Measurements from ENCODE around the gene HAGH.
A peak's percentile ranks its signal among the peaks of the same experiment; 100 is the strongest.

Gene HAGH

GRCh38 chr16:1832838-1833454 lies 6.3 kb upstream of the HAGH start:
- Histone ChIP-seq H3K27ac (no peak overlapping the region), H4K20me1 (peaks cover 18% of the 10 kb centered on the region), H3K36me3 (peaks cover 14% of the 10 kb centered on the region; the same call in 1 of the 2 replicates), H3K4me2 (no peak overlapping the region), H3K9me3 (no peaks in the 10 kb centered on the region), H3K27me3 (no peaks in the 10 kb centered on the region), H3K4me3 (no peak overlapping the region), H3K4me1 (peaks cover 19% of the 10 kb centered on the region), H3K9ac (no peak overlapping the region)
- no peak for TF ChIP-seq Cebpa-rat (IDR thresholded peaks at IDR 0.05)

GRCh38 chr16:1831186-1832075 lies 4.8 kb upstream of the HAGH start:
- Histone ChIP-seq H3K27ac (no peak overlapping the region), H3K36me3 (peaks cover 14% of the 10 kb centered on the region; the same call in 1 of the 2 replicates), H3K4me2 (no peak overlapping the region), H3K4me3 (no peak overlapping the region), H3K4me1 (peaks cover 25% of the 10 kb centered on the region), H3K9ac (0 out of 2 replicates have a peak overlapping the region, but pooled peaks have one; percentile 6), H3K27me3 (no peaks in the 10 kb centered on the region), H4K20me1 (peaks cover 18% of the 10 kb centered on the region), H3K9me3 (no peaks in the 10 kb centered on the region)
- TF ChIP-seq Cebpa-rat (IDR thresholded peaks at IDR 0.05): no peak

GRCh38 chr16:1830213-1830612 lies 3.6 kb upstream of the HAGH start:
- H3K4me3 ChIP-seq: no peak overlapping the region
- H3K27me3 ChIP-seq: no peaks in the 10 kb centered on the region
- no peak overlapping the region for H3K9ac ChIP-seq
- peaks cover 34% of the 10 kb centered on the region for H3K4me1 ChIP-seq
- TF ChIP-seq Cebpa-rat (IDR thresholded peaks at IDR 0.05): no peak
- H3K9me3 ChIP-seq: no peaks in the 10 kb centered on the region
- H3K27ac ChIP-seq: no peak overlapping the region
- no peak overlapping the region for H3K4me2 ChIP-seq
- peaks cover 14% of the 10 kb centered on the region; the same call in 1 of the 2 replicates for H3K36me3 ChIP-seq
- peaks cover 27% of the 10 kb centered on the region for H4K20me1 ChIP-seq

- peak overlapping the region; percentile 84; the same call in 1 of the 2 replicates for H3K9ac ChIP-seq
Observed at GRCh38 chr16:1828645-1829410, 2.2 kb upstream of the HAGH start.

GRCh38 chr16:1825864-1826690 lies 548 bp downstream of the HAGH start:
- TF ChIP-seq Cebpa-rat (IDR thresholded peaks at IDR 0.05): no peak
- Histone ChIP-seq H3K9me3 (no peaks in the 10 kb centered on the region), H3K27ac (peak overlapping the region; percentile 72), H3K4me3 (peak overlapping the region; percentile 94), H3K4me1 (peaks cover 36% of the 10 kb centered on the region), H3K36me3 (peaks cover 26% of the 10 kb centered on the region), H4K20me1 (peaks cover 52% of the 10 kb centered on the region), H3K27me3 (no peaks in the 10 kb centered on the region), H3K9ac (peak overlapping the region; percentile 84), H3K4me2 (peak overlapping the region; percentile 93)

More at GRCh38 chr16:1828645-1829410, 2.2 kb upstream of the HAGH start:
- H3K27ac ChIP-seq: no peak overlapping the region
- peaks cover 41% of the 10 kb centered on the region for H4K20me1 ChIP-seq
- peaks cover 14% of the 10 kb centered on the region; the same call in 1 of the 2 replicates for H3K36me3 ChIP-seq
- H3K4me1 ChIP-seq: peaks cover 36% of the 10 kb centered on the region
- H3K4me2 ChIP-seq: peak overlapping the region; percentile 93
- H3K4me3 ChIP-seq: peak overlapping the region; percentile 94
- no peaks in the 10 kb centered on the region for H3K27me3 ChIP-seq
- no peak for TF ChIP-seq Cebpa-rat (IDR thresholded peaks at IDR 0.05)
- H3K9me3 ChIP-seq: no peaks in the 10 kb centered on the region

GRCh38 chr16:1825381-1825863 lies 1.2 kb downstream of the HAGH start:
- no peak overlapping the region for H3K27ac ChIP-seq
- H3K9ac ChIP-seq: peak overlapping the region; percentile 84; the same call in 1 of the 2 replicates
- H4K20me1 ChIP-seq: peaks cover 56% of the 10 kb centered on the region
- H3K4me1 ChIP-seq: peaks cover 36% of the 10 kb centered on the region
- H3K27me3 ChIP-seq: no peaks in the 10 kb centered on the region
- peak overlapping the region; percentile 94 for H3K4me3 ChIP-seq
- no peak for TF ChIP-seq Cebpa-rat (IDR thresholded peaks at IDR 0.05)
- no peaks in the 10 kb centered on the region for H3K9me3 ChIP-seq
- peaks cover 30% of the 10 kb centered on the region for H3K36me3 ChIP-seq
- H3K4me2 ChIP-seq: peak overlapping the region; percentile 93

- TF ChIP-seq Cebpa-rat (IDR thresholded peaks at IDR 0.05): no peak
- H3K4me2 ChIP-seq: no peak overlapping the region
- peaks cover 26% of the 10 kb centered on the region for H3K4me1 ChIP-seq
- H3K9ac ChIP-seq: no peak overlapping the region
- H3K27me3 ChIP-seq: no peaks in the 10 kb centered on the region
- H4K20me1 ChIP-seq: peaks cover 48% of the 10 kb centered on the region
- peaks cover 41% of the 10 kb centered on the region for H3K36me3 ChIP-seq
- H3K27ac ChIP-seq: no peak overlapping the region
- H3K9me3 ChIP-seq: no peaks in the 10 kb centered on the region
- no peak overlapping the region for H3K4me3 ChIP-seq
Observed at GRCh38 chr16:1823821-1824220, 2.8 kb downstream of the HAGH start.

GRCh38 chr16:1822801-1823200 lies 3.8 kb downstream of the HAGH start:
- Histone ChIP-seq H4K20me1 (peaks cover 46% of the 10 kb centered on the region), H3K9me3 (no peaks in the 10 kb centered on the region), H3K4me2 (no peak overlapping the region), H3K27ac (no peak overlapping the region), H3K4me1 (peaks cover 16% of the 10 kb centered on the region), H3K36me3 (peaks cover 52% of the 10 kb centered on the region), H3K27me3 (no peaks in the 10 kb centered on the region), H3K9ac (no peak overlapping the region), H3K4me3 (no peak overlapping the region)
- no peak for TF ChIP-seq Cebpa-rat (IDR thresholded peaks at IDR 0.05)

Data from BLaER1 (cell line).